OCI-LY7 (cell line): ENCODE data around the gene RBMS1.

Experiments used
- CTCF ChIP-seq: fragments of 200-600 bp; sonication (generic); conservative IDR thresholded peaks from 2 replicates; pipeline ENCODE4 v1.5.1; 2014; ENCODE audit warnings: mild to moderate bottlenecking, antibody characterized with exemption, low read length, moderate library complexity, mixed read lengths
- EZH2phosphoT487 ChIP-seq: fragments of 200-600 bp; sonication (generic); IDR thresholded peaks from 2 replicates; pipeline ENCODE4 v1.6.1; 2018; ENCODE audit warnings: low read depth, borderline replicate concordance, mild to moderate bottlenecking, mixed run types, antibody characterized with exemption, low read length, moderate library complexity, mixed read lengths

GRCh38 chr2:160469164-160469563, 24.4 kb downstream of the RBMS1 start:
- TF ChIP-seq CTCF: no peak
- no peak for TF ChIP-seq EZH2phosphoT487
